Skeletal muscle tissue (tissue), 4 donors: Measurements from ENCODE around the gene PTPN6. TPM values are rescaled to one million over a fixed set of nuclear protein-coding genes. Genes with fewer than 3 reads are reported as not detected.

Experiments used
- H3K27ac ChIP-seq: one replicate; pipeline ENCODE4 v1.7.0; 2013; ENCODE audit warnings: mild to moderate bottlenecking, low read depth, low read length, inconsistent platforms
- H3K27me3 ChIP-seq, 3 donors: one replicate each; pipeline ENCODE4 v1.7.0; 2013; ENCODE audit warnings: low read length in 3 of 3; ENCODE audit not compliant: control insufficient read depth in 3 of 3, insufficient read depth in 3 of 3
- H3K36me3 ChIP-seq, 3 donors: one replicate each; pipeline ENCODE4 v1.7.0; 2013; ENCODE audit warnings: low read length in 3 of 3; ENCODE audit not compliant: control insufficient read depth in 3 of 3, insufficient read depth in 3 of 3
- H3K4me1 ChIP-seq, 3 donors: one replicate each; pipeline ENCODE4 v1.7.0; 2013; ENCODE audit warnings: low read length in 3 of 3, mild to moderate bottlenecking in 3 of 3; ENCODE audit not compliant: control insufficient read depth in 3 of 3, insufficient read depth in 3 of 3
- H3K4me3 ChIP-seq, 3 donors: one replicate each; pipeline ENCODE4 v1.7.0; 2013; ENCODE audit warnings: low read length in 3 of 3
- H3K9ac ChIP-seq, 3 donors: one replicate each; pipeline ENCODE4 v1.7.0; 2013; ENCODE audit warnings: low read length in 3 of 3, mild to moderate bottlenecking in 3 of 3, moderate library complexity in 2 of 3, low read depth in 1 of 3
- H3K9me3 ChIP-seq, 3 donors: one replicate each; pipeline ENCODE4 v1.7.0; 2013; ENCODE audit warnings: low read length in 3 of 3; ENCODE audit not compliant: control insufficient read depth in 3 of 3
- total RNA-seq: library from RNA; depleted of rRNA; stranded (reverse); fragments of >200 nt; gene quantifications from one replicate; pipeline ENCODE4 v1.2.3, GENCODE V29; 2014
- donor health status: Osteomylitis.

Gene PTPN6
- total RNA-seq, 1 donor from 2014 or later = 7.8 TPM

- Histone ChIP-seq H3K27me3 (no peaks in the 10 kb centered on the region), H3K9ac (no peak overlapping the region), H3K4me3 (no peak overlapping the region), H3K36me3 (peaks cover 63 to 84% (median 82%) of the 10 kb centered on the region in 3 donors), H3K4me1 (no peaks in the 10 kb centered on the region), H3K9me3 (no peaks in the 10 kb centered on the region), H3K27ac (no peak overlapping the region)
Observed at GRCh38 chr12:6980075-6980474, 28.9 kb downstream of the PTPN6 start.

GRCh38 chr12:6980740-6981139 is 29.6 kb downstream of the PTPN6 start:
- Histone ChIP-seq H3K9me3 (no peaks in the 10 kb centered on the region), H3K27ac (no peak overlapping the region), H3K4me1 (no peaks in the 10 kb centered on the region), H3K27me3 (no peaks in the 10 kb centered on the region), H3K9ac (no peak overlapping the region), H3K4me3 (no peak overlapping the region), H3K36me3 (peaks cover 56 to 78% (median 75%) of the 10 kb centered on the region in 3 donors)

- Histone ChIP-seq H3K9me3 (no peaks in the 10 kb centered on the region), H3K27ac (no peak overlapping the region), H3K9ac (no peak overlapping the region), H3K27me3 (no peaks in the 10 kb centered on the region), H3K4me1 (no peaks in the 10 kb centered on the region), H3K4me3 (no peak overlapping the region), H3K36me3 (peaks cover 56 to 73% (median 72%) of the 10 kb centered on the region in 3 donors)
Observed at GRCh38 chr12:6981152-6982052, 30.2 kb downstream of the PTPN6 start.

- no peak overlapping the region for H3K4me3 ChIP-seq
- no peak overlapping the region for H3K27ac ChIP-seq
- H3K4me1 ChIP-seq = no peaks in the 10 kb centered on the region
- no peaks in the 10 kb centered on the region for H3K9me3 ChIP-seq
- peaks cover 45 to 64% (median 62%) of the 10 kb centered on the region in 3 donors for H3K36me3 ChIP-seq
- no peak overlapping the region for H3K9ac ChIP-seq
- no peaks in the 10 kb centered on the region for H3K27me3 ChIP-seq
Observed at GRCh38 chr12:6982532-6982931, 31.4 kb downstream of the PTPN6 start.

GRCh38 chr12:6987956-6988553 is 36.9 kb downstream of the PTPN6 start:
- H3K36me3 ChIP-seq = peaks cover 7 to 25% (median 21%) of the 10 kb centered on the region in 3 donors
- no peaks in the 10 kb centered on the region for H3K4me1 ChIP-seq
- no peaks in the 10 kb centered on the region for H3K27me3 ChIP-seq
- H3K27ac ChIP-seq = no peak overlapping the region
- H3K9ac ChIP-seq = no peak overlapping the region
- no peak overlapping the region for H3K4me3 ChIP-seq
- H3K9me3 ChIP-seq = no peaks in the 10 kb centered on the region

- H3K4me1 ChIP-seq = peaks cover 22 to 28% (median 23%) of the 10 kb centered on the region in 3 donors
- no peak overlapping the region for H3K9ac ChIP-seq
- no peaks in the 10 kb centered on the region for H3K9me3 ChIP-seq
- peaks cover 2 to 14% (median 9%) of the 10 kb centered on the region in 3 donors for H3K36me3 ChIP-seq
- no peak overlapping the region for H3K4me3 ChIP-seq
- H3K27ac ChIP-seq = peak overlapping the region; percentile 53
- no peaks in the 10 kb centered on the region for H3K27me3 ChIP-seq
Observed at GRCh38 chr12:6996040-6996441, 44.9 kb downstream of the PTPN6 start.

- Histone ChIP-seq H3K27me3 (no peaks in the 10 kb centered on the region), H3K4me3 (peak overlapping the region; percentile 15 to 54 (median 54)), H3K36me3 (peaks cover 2 to 11% (median 4%) of the 10 kb centered on the region in 3 donors), H3K9ac (peak overlapping the region; percentile 25 to 65 (median 46)), H3K4me1 (peaks cover 33 to 39% (median 35%) of the 10 kb centered on the region in 3 donors), H3K9me3 (no peaks in the 10 kb centered on the region), H3K27ac (peak overlapping the region; percentile 95)
Observed at GRCh38 chr12:6998715-6999451, 47.7 kb downstream of the PTPN6 start.

- Histone ChIP-seq H3K4me1 (peaks cover 53 to 57% (median 53%) of the 10 kb centered on the region in 3 donors), H3K9me3 (no peaks in the 10 kb centered on the region), H3K36me3 (peaks cover 0 to 6% (median 3%) of the 10 kb centered on the region in 3 donors), H3K27ac (peak overlapping the region; percentile 81), H3K27me3 (no peaks in the 10 kb centered on the region), H3K9ac (peak overlapping the region; percentile 27 to 47 (median 47)), H3K4me3 (peak overlapping the region in 1 of 3 donors; percentile 29)
Observed at GRCh38 chr12:7001921-7002591, 50.9 kb downstream of the PTPN6 start.

- no peaks in the 10 kb centered on the region for H3K36me3 ChIP-seq
- peaks cover 44 to 52% (median 49%) of the 10 kb centered on the region in 3 donors for H3K4me1 ChIP-seq
- peak overlapping the region; percentile 14 for H3K27ac ChIP-seq
Observed at GRCh38 chr12:7004287-7004803, 53.2 kb downstream of the PTPN6 start.

More at GRCh38 chr12:7004287-7004803, 53.2 kb downstream of the PTPN6 start:
- Histone ChIP-seq H3K9ac (no peak overlapping the region), H3K27me3 (no peaks in the 10 kb centered on the region), H3K9me3 (no peaks in the 10 kb centered on the region), H3K4me3 (no peak overlapping the region)
